HK-2 (cell line): ENCODE data around the gene GRB10.

Experiments
- DNase-seq: peaks from one replicate; pipeline ENCODE4 v3.0.0-alpha.2; 2018; ENCODE audit not compliant: unreplicated experiment

Gene GRB10

GRCh38 chr7:50718876-50719275, 63.8 kb downstream of the GRB10 start:
- no peak for DNase-seq

GRCh38 chr7:50718311-50718710, 64.4 kb downstream of the GRB10 start:
- no peak for DNase-seq

- no peak for DNase-seq
Observed at GRCh38 chr7:50717181-50717580, 65.5 kb downstream of the GRB10 start.

- DNase-seq = no peak
Observed at GRCh38 chr7:50714857-50715256, 67.8 kb downstream of the GRB10 start.

GRCh38 chr7:50713123-50713965, 69.4 kb downstream of the GRB10 start:
- no peak for DNase-seq

- no peak for DNase-seq
Observed at GRCh38 chr7:50712252-50713122, 70.2 kb downstream of the GRB10 start.

GRCh38 chr7:50711271-50712175, 71.2 kb downstream of the GRB10 start:
- no peak for DNase-seq

- DNase-seq = no peak
Observed at GRCh38 chr7:50710441-50711154, 72.1 kb downstream of the GRB10 start.

GRCh38 chr7:50709151-50709550, 73.5 kb downstream of the GRB10 start:
- DNase-seq = no peak

- DNase-seq = no peak
Observed at GRCh38 chr7:50707236-50708006, 75.3 kb downstream of the GRB10 start.

GRCh38 chr7:50706469-50706937, 76.2 kb downstream of the GRB10 start:
- no peak for DNase-seq

- DNase-seq = no peak
Observed at GRCh38 chr7:50704844-50705243, 77.9 kb downstream of the GRB10 start.

- DNase-seq = no peak
Observed at GRCh38 chr7:50703654-50704053, 79.0 kb downstream of the GRB10 start.

GRCh38 chr7:50699143-50699542, 83.6 kb downstream of the GRB10 start:
- no peak for DNase-seq

- no peak for DNase-seq
Observed at GRCh38 chr7:50697748-50698147, 84.9 kb downstream of the GRB10 start.

- no peak for DNase-seq
Observed at GRCh38 chr7:50696810-50697582, 85.7 kb downstream of the GRB10 start.

- DNase-seq = no peak
Observed at GRCh38 chr7:50695026-50695425, 87.7 kb downstream of the GRB10 start.

- DNase-seq = no peak
Observed at GRCh38 chr7:50693455-50694130, 89.1 kb downstream of the GRB10 start.

- DNase-seq = no peak
Observed at GRCh38 chr7:50690541-50691011, 92.1 kb downstream of the GRB10 start.
